Esophagus muscularis mucosa (tissue), 4 donors: Measurements from ENCODE around the gene EHD2.

Source experiments
- CTCF ChIP-seq, 3 experiments: fragments of 200-600 bp in 2 of 3; fragments of 450-650 bp in 1 of 3; sonication (generic) in 2 of 3; IDR thresholded peaks; one replicate each; pipeline ENCODE4 v1.5.1; 2017 to 2019; ENCODE audit warnings: antibody characterized with exemption in 3 of 3, mild to moderate bottlenecking in 2 of 3, moderate library complexity in 1 of 3
- EP300 ChIP-seq: sonication (generic); formaldehyde crosslinking; IDR thresholded peaks from one replicate; pipeline ENCODE4 v1.6.1; 2017; ENCODE audit warnings: antibody characterized with exemption
- POLR2A ChIP-seq: fragments of 450-650 bp; IDR thresholded peaks from one replicate; pipeline ENCODE4 v1.6.1; 2017; ENCODE audit warnings: antibody characterized with exemption, moderate library complexity, mild to moderate bottlenecking, low read depth
- POLR2AphosphoS5 ChIP-seq, 2 donors: sonication (generic); formaldehyde crosslinking; IDR thresholded peaks; one replicate each; pipeline ENCODE4 v1.6.1; 2017; ENCODE audit warnings: antibody characterized with exemption in 2 of 2

- TF ChIP-seq CTCF (IDR thresholded peaks at IDR 0.05) (no peak), POLR2A (no peak), POLR2AphosphoS5 (IDR thresholded peaks at IDR 0.05) (no peak), EP300 (no peak)
These were observed 42.0 kb downstream of the EHD2 start for GRCh38 chr19:47755065-47755761.
